Right lobe of liver (tissue), 4 donors: ENCODE measurements around the gene PAK1.

Source experiments
- CTCF ChIP-seq, 4 donors: fragments of 200-600 bp in 3 of 4; fragments of 450-650 bp in 1 of 4; IDR thresholded peaks; one replicate each; pipeline versions ENCODE4 v1.5.1 to v1.8.0; 2016 to 2022; ENCODE audit warnings: antibody characterized with exemption in 4 of 4, mild to moderate bottlenecking in 2 of 4
- POLR2A ChIP-seq: fragments of 450-650 bp; IDR thresholded peaks from one replicate; pipeline ENCODE4 v1.6.1; 2017; ENCODE audit warnings: antibody characterized with exemption, mild to moderate bottlenecking
- donor health status: DM: no; HTN: no; CAD: no.
- donor health status: DM: no; HTN: no; CAD: no.
- donor health status: DM: no; HTN: yes; CAD: no.

GRCh38 chr11:77522215-77522614 lies 48.3 kb upstream of the PAK1 start:
- TF ChIP-seq CTCF (IDR thresholded peaks at IDR 0.05) (no peak), POLR2A (no peak)
